Measurements from ENCODE around the gene CNGB1. TPM values are rescaled to one million over a fixed set of nuclear protein-coding genes. Genes with fewer than 3 reads are reported as not detected.

CNGB1 gene
- total RNA-seq, 1 experiment from 2014 or later = not detected

- no peaks in the 10 kb centered on the region for H3K27me3 ChIP-seq (replicated peaks; ENCODE audit: insufficient read depth, low read depth, low read length, poor library complexity)
- H3K4me1 ChIP-seq (ENCODE audit: insufficient read depth, low read length, poor library complexity, severe bottlenecking) = peaks cover 20% of the 10 kb centered on the region
- no peak overlapping the region for H3K4me3 ChIP-seq (ENCODE audit: low read depth, low read length, poor library complexity, severe bottlenecking)
- no peak for DNase-seq (ENCODE audit: low spot score)
- no TSS peak for BruUV-seq (replicated peaks)
- H3K27ac ChIP-seq (ENCODE audit: low read depth, low read length, poor library complexity, severe bottlenecking) = no peak overlapping the region
- no peaks in the 10 kb centered on the region for H3K36me3 ChIP-seq (ENCODE audit: insufficient read depth, low read length, poor library complexity, severe bottlenecking)
- H3K9me3 ChIP-seq (ENCODE audit: low read depth, low read length, poor library complexity, severe bottlenecking) = no peaks in the 10 kb centered on the region
- ChIA-PET CTCF (interaction anchor here (0.6 kb wide), 3 partner anchors 37 to 331 kb away, joined by 6 to 13 read pairs (median 9); no protein-coding TSS in a partner anchor), POLR2A (ENCODE audit: low non-redundant PET) (no interaction called here)
- intact Hi-C loops (cut with micrococcal nuclease; ENCODE audit: unreplicated experiment) = no loop called here
- no peak for TF ChIP-seq EZH2 (IDR thresholded peaks at IDR 0.05; ENCODE audit: borderline replicate concordance, low read depth, low read length, poor library complexity, severe bottlenecking)
- no peak for TF ChIP-seq CTCF (conservative IDR thresholded peaks at IDR 0.05; ENCODE audit: low read depth, low read length)
Measured at GRCh38 chr16:57892447-57893096, 78.4 kb downstream of the CNGB1 start.

- Histone ChIP-seq H3K27ac (ENCODE audit: low read depth, low read length, poor library complexity, severe bottlenecking) (no peak overlapping the region), H3K9me3 (ENCODE audit: low read depth, low read length, poor library complexity, severe bottlenecking) (no peaks in the 10 kb centered on the region), H3K4me3 (ENCODE audit: low read depth, low read length, poor library complexity, severe bottlenecking) (no peak overlapping the region), H3K27me3 (replicated peaks; ENCODE audit: insufficient read depth, low read depth, low read length, poor library complexity) (no peaks in the 10 kb centered on the region), H3K36me3 (ENCODE audit: insufficient read depth, low read length, poor library complexity, severe bottlenecking) (no peaks in the 10 kb centered on the region), H3K4me1 (ENCODE audit: insufficient read depth, low read length, poor library complexity, severe bottlenecking) (peaks cover 20% of the 10 kb centered on the region)
- DNase-seq (ENCODE audit: low spot score) = no peak
- BruUV-seq (replicated peaks) = no TSS peak
- ChIA-PET CTCF (interaction anchor here (0.6 kb wide), 3 partner anchors 37 to 330 kb away, joined by 6 to 13 read pairs (median 9); no protein-coding TSS in a partner anchor), POLR2A (ENCODE audit: low non-redundant PET) (no interaction called here)
- TF ChIP-seq EZH2 (IDR thresholded peaks at IDR 0.05; ENCODE audit: borderline replicate concordance, low read depth, low read length, poor library complexity, severe bottlenecking) (no peak), CTCF (conservative IDR thresholded peaks at IDR 0.05; ENCODE audit: low read depth, low read length) (no peak)
- intact Hi-C loops (cut with micrococcal nuclease; ENCODE audit: unreplicated experiment) = no loop called here
Measured at GRCh38 chr16:57892041-57892440, 78.9 kb downstream of the CNGB1 start.

GRCh38 chr16:57890752-57891111 lies 80.2 kb downstream of the CNGB1 start:
- no peak for DNase-seq (ENCODE audit: low spot score)
- Histone ChIP-seq H3K4me3 (ENCODE audit: low read depth, low read length, poor library complexity, severe bottlenecking) (no peak overlapping the region), H3K27me3 (replicated peaks; ENCODE audit: insufficient read depth, low read depth, low read length, poor library complexity) (no peaks in the 10 kb centered on the region), H3K27ac (ENCODE audit: low read depth, low read length, poor library complexity, severe bottlenecking) (peak overlapping the region; percentile 20), H3K36me3 (ENCODE audit: insufficient read depth, low read length, poor library complexity, severe bottlenecking) (no peaks in the 10 kb centered on the region), H3K4me1 (ENCODE audit: insufficient read depth, low read length, poor library complexity, severe bottlenecking) (peaks cover 20% of the 10 kb centered on the region), H3K9me3 (ENCODE audit: low read depth, low read length, poor library complexity, severe bottlenecking) (no peaks in the 10 kb centered on the region)
- TF ChIP-seq CTCF (conservative IDR thresholded peaks at IDR 0.05; ENCODE audit: low read depth, low read length) (no peak), EZH2 (IDR thresholded peaks at IDR 0.05; ENCODE audit: borderline replicate concordance, low read depth, low read length, poor library complexity, severe bottlenecking) (no peak)
- BruUV-seq (replicated peaks) = no TSS peak
- ChIA-PET CTCF (no interaction called here), POLR2A (ENCODE audit: low non-redundant PET) (no interaction called here)
- intact Hi-C loops (cut with micrococcal nuclease; ENCODE audit: unreplicated experiment) = no loop called here

Data from A673 (cell line).